ENCODE results near the gene SPANXD.
"Not testable (repeated sequence)": the region's sequence is repeated elsewhere in the genome, so short reads cannot be mapped to it uniquely, and the experiment has no call there.

SPANXD gene, protein sequence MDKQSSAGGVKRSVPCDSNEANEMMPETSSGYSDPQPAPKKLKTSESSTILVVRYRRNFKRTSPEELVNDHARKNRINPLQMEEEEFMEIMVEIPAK

DNA sequence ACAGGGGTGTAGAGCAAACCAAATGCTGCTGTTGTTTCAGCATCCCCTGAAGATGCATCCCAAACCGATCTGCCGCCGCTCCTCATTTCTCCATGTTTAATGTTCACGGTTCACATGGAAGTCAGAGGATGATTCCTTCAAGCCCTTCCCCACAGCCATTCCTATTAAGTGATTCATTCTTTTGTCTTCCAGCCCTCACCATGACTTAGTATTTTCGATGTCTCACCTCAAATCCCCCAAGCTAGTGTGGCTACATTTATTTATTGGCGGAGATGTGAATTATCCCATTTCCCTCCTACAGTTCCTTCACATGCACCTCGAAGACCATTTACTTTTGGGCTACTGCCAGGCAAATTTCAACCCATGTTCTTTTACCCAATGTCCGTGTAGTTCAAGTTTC is at the start of gene SPANXD:
SPANXD (minus strand) TSS at position 101 of the 400 bp plus-strand sequence. CDS start 334 bp downstream, outside the sequence.
- DNase-seq (ENCODE audit: low read depth) = not testable (repeated sequence)

- no peak for DNase-seq (ENCODE audit: low read depth)
Measured at GRCh38 chrX:141742666-141743065, 44.1 kb upstream of the SPANXD start.

- no peak for DNase-seq (ENCODE audit: low read depth)
Measured at GRCh38 chrX:141736656-141737055, 38.1 kb upstream of the SPANXD start.

DNA sequence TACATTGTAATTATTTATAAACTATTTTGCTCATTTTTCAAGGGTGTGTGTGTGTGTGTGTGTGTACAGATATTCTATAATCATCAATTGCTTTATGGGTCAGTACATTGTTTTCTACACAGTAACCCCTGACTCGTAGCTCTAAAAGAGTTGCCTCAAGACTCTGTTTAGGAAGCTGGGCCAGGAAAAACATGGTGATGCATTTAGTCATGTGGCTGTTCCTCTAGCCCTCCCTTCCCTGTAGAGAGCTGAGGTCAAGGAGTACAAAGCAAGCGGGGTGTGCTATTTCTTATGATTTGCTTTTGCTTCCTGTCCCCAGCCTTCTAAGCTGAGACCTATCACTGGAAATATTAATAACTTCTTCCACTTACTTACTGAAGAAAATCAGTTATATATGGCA is 34.8 kb upstream of the SPANXD start:
- no peak for DNase-seq (ENCODE audit: low read depth)

- DNase-seq (ENCODE audit: low read depth) = no peak
Measured at GRCh38 chrX:141732031-141732430, 33.5 kb upstream of the SPANXD start.

DNA sequence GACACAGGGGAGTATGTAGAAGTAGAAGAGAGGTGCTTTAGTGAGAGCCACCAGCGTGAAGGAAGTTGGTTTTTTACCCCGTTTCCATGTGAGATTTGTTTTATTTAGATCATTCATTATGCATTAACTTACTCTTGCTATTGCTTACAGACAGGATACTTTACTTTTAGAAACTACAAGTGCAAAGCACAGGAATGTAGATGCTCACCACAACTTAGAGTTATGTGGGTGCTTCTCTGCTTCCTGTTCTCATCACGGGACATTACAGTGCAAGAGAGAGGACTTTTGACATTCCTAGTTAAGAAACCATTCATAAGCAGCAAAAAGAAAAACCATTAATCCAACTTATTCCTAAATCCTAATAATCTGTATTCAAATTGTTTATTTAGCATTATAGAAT is 25.6 kb upstream of the SPANXD start:
- no peak for DNase-seq (ENCODE audit: low read depth)

DNA sequence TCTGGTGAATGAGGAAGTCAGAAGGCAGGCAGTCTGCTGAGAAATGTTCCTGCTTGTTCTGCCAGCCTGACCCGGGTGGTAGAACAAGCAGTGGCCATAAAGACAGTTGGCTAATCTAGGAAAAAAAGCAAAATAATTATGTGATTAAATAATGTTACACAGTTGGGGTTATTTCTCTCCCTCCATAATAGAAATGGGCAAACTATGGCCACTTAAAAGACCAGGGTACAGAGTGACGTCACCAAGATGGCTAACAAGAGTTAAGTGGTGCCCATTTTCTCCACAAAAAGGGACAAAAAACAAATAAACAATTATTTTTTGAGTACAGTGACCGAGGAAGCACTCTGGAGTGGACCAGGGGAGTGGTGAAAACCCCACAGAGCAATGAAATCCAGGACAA is 16.1 kb upstream of the SPANXD start:
- DNase-seq (ENCODE audit: low read depth) = no peak

- DNase-seq (ENCODE audit: low read depth) = no peak
Measured at GRCh38 chrX:141701072-141701471, 2.5 kb upstream of the SPANXD start.

- no peak for DNase-seq (ENCODE audit: low read depth)
Measured at GRCh38 chrX:141673946-141674345, 24.6 kb downstream of the SPANXD start.

GRCh38 chrX:141669689-141670088 is 28.9 kb downstream of the SPANXD start:
- no peak for DNase-seq (ENCODE audit: low read depth)

DNA sequence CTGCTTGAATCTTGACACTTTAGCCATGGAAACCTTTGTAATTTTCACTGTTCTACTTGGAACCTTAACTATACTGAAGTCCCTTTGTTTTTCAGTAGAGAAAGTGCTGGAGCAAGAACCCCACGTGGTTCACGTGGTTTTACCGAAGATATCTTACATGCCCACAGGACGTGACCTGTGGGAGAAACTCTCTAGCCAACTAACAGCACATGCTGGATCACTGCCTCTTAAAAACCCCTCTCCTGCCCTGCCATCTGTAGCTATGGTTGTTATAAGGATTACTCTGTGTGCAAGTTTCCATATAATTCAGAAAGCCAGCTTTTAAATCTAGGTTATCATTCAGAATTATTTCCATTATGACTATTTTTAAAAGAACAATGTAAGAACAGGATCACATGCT is 30.2 kb downstream of the SPANXD start:
- no peak for DNase-seq (ENCODE audit: low read depth)

DNA sequence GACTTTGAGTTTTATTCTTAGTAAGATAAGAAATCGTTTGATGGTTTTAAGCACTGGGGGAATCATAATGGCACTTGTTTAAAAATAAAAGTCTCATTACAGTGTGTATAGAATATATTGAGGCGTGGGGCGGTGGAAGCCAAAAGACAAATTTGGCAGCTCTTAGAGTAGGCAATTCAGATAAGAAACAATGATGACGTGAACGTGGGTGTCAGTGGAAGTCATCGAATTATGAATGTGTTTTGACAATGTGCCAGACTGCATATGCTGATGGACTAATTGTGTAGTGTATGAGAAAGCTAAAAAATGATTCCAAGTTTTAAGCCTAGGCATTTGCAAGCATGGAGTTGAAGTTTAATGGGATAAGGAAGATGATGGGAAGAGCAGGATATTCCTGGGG is 35.8 kb downstream of the SPANXD start:
- DNase-seq (ENCODE audit: low read depth) = no peak

DNA sequence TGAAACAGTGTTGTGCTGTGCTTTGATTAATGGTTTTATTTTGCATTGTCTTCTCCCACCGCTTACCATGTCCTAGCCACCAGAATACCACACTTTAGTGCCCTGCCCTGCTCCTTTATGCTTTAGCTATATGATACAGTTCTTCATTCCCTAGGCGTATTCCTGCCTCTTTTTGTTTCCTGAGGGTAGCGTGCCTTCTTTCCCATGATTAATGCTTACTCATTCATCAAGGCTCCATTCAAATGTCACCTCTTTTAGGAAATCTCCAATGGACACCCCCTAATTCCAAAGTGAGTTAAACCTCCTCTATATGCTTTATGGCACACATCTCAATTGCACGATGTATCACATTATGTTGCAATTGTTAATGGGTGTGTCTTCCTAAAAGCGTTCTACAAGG is 46.3 kb downstream of the SPANXD start:
- DNase-seq (ENCODE audit: low read depth) = no peak
